Esophagus squamous epithelium (tissue), 5 donors: ENCODE measurements around the gene RAPGEF5. TPM values are rescaled to one million over a fixed set of nuclear protein-coding genes. Genes with fewer than 3 reads are reported as not detected.
A peak's percentile ranks its signal among the peaks of the same experiment; 100 is the strongest.

Experiments used
- DNase-seq: peaks from one replicate; lab custom pipeline; 2025; lab: John Stamatoyannopoulos, UW
- H3K27ac ChIP-seq, 4 donors: fragments of 200-600 bp; sonication (generic); one replicate each; pipeline ENCODE4 v1.5.1; 2016 to 2019; ENCODE audit warnings: mild to moderate bottlenecking in 1 of 4
- H3K27me3 ChIP-seq, 4 donors: fragments of 200-600 bp; sonication (generic); 1 replicate in 3 of 4; 2 replicates in 1 of 4; pipeline versions ENCODE4 v1.5.1 to v1.6.0; 2017 to 2021; ENCODE audit warnings: antibody characterized with exemption in 1 of 4
- H3K36me3 ChIP-seq, 3 donors: fragments of 200-600 bp; sonication (generic); one replicate each; pipeline ENCODE4 v1.5.1; 2016 to 2019
- H3K4me1 ChIP-seq, 3 donors: fragments of 200-600 bp; sonication (generic); one replicate each; pipeline ENCODE4 v1.5.1; 2017 to 2019
- H3K4me3 ChIP-seq, 4 donors: fragments of 200-600 bp; sonication (generic); 1 replicate in 3 of 4; 2 replicates in 1 of 4; pipeline ENCODE4 v1.5.1; 2016 to 2019; ENCODE audit warnings: mild to moderate bottlenecking in 2 of 4, moderate library complexity in 1 of 4
- H3K9me3 ChIP-seq, 3 donors: fragments of 200-600 bp; sonication (generic); one replicate each; pipeline ENCODE4 v1.5.1; 2016 to 2019
- CTCF ChIP-seq, 6 experiments: fragments of 450-650 bp in 4 of 6; fragments of 200-600 bp in 2 of 6; sonication (generic) in 2 of 6; IDR thresholded peaks; one replicate each; pipeline ENCODE4 v1.5.1; 2016 to 2019; ENCODE audit warnings: antibody characterized with exemption in 6 of 6, mild to moderate bottlenecking in 4 of 6, moderate library complexity in 4 of 6
- POLR2A ChIP-seq, 4 donors: fragments of 450-650 bp; IDR thresholded peaks; one replicate each; pipeline ENCODE4 v1.6.1; 2017; ENCODE audit warnings: antibody characterized with exemption in 4 of 4, mild to moderate bottlenecking in 4 of 4, moderate library complexity in 3 of 4
- WGBS, 2 donors: methylation state at CpG; one replicate each; pipeline ENCODE4 v1.1.5; 2018; 5-methylcytosine and 5-hydroxymethylcytosine counted together
- intact Hi-C: fragments of 100-400 bp; cut with DNase I; formaldehyde crosslinking; loops from one replicate; pipeline ENCODE4 v1.15.0; 2022
- total RNA-seq, 4 donors: library from RNA; depleted of rRNA; stranded (reverse); fragments of >200 nt; gene quantifications; one replicate each; pipeline ENCODE4 v1.1.0, GENCODE V29; 2016
- donor health status: DM: yes; HTN: yes; CAD: no.

The RAPGEF5 gene
- total RNA-seq, 4 donors from 2014 or later, result 16.9 to 50.5 (median 38.4) TPM

- Histone ChIP-seq H3K4me1 (peaks cover 9 to 92% (median 41%) of the 10 kb centered on the region in 3 donors), H3K27me3 (no peaks in the 10 kb centered on the region), H3K36me3 (no peaks in the 10 kb centered on the region), H3K4me3 (no peak overlapping the region), H3K27ac (peak overlapping the region in 2 of 4 donors; percentile 55 to 67), H3K9me3 (no peaks in the 10 kb centered on the region)
- intact Hi-C loops, result no loop called here
- no peak for DNase-seq
- TF ChIP-seq POLR2A (IDR thresholded peaks at IDR 0.05) (no peak), CTCF (IDR thresholded peaks at IDR 0.05) (no peak)
- WGBS, 2 donors, result 20 to 34% methylated on average over 3 of the region's 3 CpGs
These were observed 146.6 kb downstream of the RAPGEF5 start for GRCh38 chr7:22210355-22210754.

DNA sequence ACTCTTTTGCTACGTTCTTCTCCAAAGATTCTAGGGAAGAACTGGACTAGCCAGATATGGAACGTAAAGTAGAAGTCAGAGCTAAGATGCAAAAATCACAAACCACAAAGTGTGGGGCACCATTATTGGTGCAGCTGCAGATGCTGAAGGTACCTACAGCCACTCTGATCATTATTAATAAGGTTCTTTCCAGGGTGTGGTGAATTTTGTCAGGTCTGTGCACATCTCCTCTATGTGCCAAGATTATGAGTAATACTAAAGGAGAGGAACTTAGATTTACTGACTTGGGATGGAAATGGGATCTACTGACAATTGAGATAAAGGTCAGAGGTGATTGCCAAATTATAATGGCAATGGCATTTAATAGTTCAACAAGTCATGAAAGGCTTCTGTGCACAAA is 148.2 kb downstream of the RAPGEF5 start:
- H3K36me3 ChIP-seq, result peaks cover 0 to under 1% (median 0%) of the 10 kb centered on the region in 3 donors
- TF ChIP-seq POLR2A (IDR thresholded peaks at IDR 0.05) (no peak), CTCF (IDR thresholded peaks at IDR 0.05) (no peak)
- H3K9me3 ChIP-seq, result no peaks in the 10 kb centered on the region
- intact Hi-C loops, result no loop called here
- peak overlapping the region; percentile 33 to 69 (median 61) for H3K27ac ChIP-seq
- no peak for DNase-seq
- WGBS, 2 donors, result 35 to 39% methylated on average over 2 of the region's 2 CpGs
- no peaks in the 10 kb centered on the region for H3K27me3 ChIP-seq
- peaks cover 9 to 93% (median 48%) of the 10 kb centered on the region in 3 donors for H3K4me1 ChIP-seq
- no peak overlapping the region for H3K4me3 ChIP-seq

GRCh38 chr7:22207724-22208225 is 149.2 kb downstream of the RAPGEF5 start:
- Histone ChIP-seq H3K27ac (peak overlapping the region in 2 of 4 donors; percentile 41 to 60), H3K4me1 (peaks cover 9 to 89% (median 48%) of the 10 kb centered on the region in 3 donors), H3K4me3 (no peak overlapping the region), H3K27me3 (no peaks in the 10 kb centered on the region), H3K9me3 (no peaks in the 10 kb centered on the region), H3K36me3 (peaks cover 0 to 10% (median 0%) of the 10 kb centered on the region in 3 donors)
- intact Hi-C loops, result no loop called here
- TF ChIP-seq POLR2A (IDR thresholded peaks at IDR 0.05), result no peak
- WGBS, 2 donors, result 27% methylated on average over 1 of the region's 1 CpG
- no peak for DNase-seq

- Histone ChIP-seq H3K27me3 (no peaks in the 10 kb centered on the region), H3K27ac (peak overlapping the region in 2 of 4 donors; percentile 24 to 44), H3K9me3 (no peaks in the 10 kb centered on the region), H3K4me3 (no peak overlapping the region), H3K4me1 (peaks cover 9 to 71% (median 39%) of the 10 kb centered on the region in 3 donors), H3K36me3 (peaks cover 0 to 21% (median 0%) of the 10 kb centered on the region in 3 donors)
- no peak for DNase-seq
- TF ChIP-seq POLR2A (IDR thresholded peaks at IDR 0.05) (no peak), CTCF (IDR thresholded peaks at IDR 0.05) (no peak)
- intact Hi-C loops, result no loop called here
These were observed 151.3 kb downstream of the RAPGEF5 start for GRCh38 chr7:22205631-22206030.

- H3K36me3 ChIP-seq, result peaks cover 0 to 21% (median 0%) of the 10 kb centered on the region in 3 donors
- no peak overlapping the region for H3K4me3 ChIP-seq
- WGBS, 2 donors, result 30 to 48% methylated on average over 4 of the region's 4 CpGs
- TF ChIP-seq POLR2A (IDR thresholded peaks at IDR 0.05) (no peak), CTCF (IDR thresholded peaks at IDR 0.05) (no peak)
- H3K27me3 ChIP-seq, result no peaks in the 10 kb centered on the region
- intact Hi-C loops, result no loop called here
- H3K27ac ChIP-seq, result peak overlapping the region in 2 of 4 donors; percentile 12 to 44
- DNase-seq, result no peak
- no peaks in the 10 kb centered on the region for H3K9me3 ChIP-seq
- H3K4me1 ChIP-seq, result peaks cover 9 to 62% (median 27%) of the 10 kb centered on the region in 3 donors
These were observed 152.6 kb downstream of the RAPGEF5 start for GRCh38 chr7:22204312-22204711.
